ENCODE measurements around the gene VSTM4.

VSTM4 gene

DNA sequence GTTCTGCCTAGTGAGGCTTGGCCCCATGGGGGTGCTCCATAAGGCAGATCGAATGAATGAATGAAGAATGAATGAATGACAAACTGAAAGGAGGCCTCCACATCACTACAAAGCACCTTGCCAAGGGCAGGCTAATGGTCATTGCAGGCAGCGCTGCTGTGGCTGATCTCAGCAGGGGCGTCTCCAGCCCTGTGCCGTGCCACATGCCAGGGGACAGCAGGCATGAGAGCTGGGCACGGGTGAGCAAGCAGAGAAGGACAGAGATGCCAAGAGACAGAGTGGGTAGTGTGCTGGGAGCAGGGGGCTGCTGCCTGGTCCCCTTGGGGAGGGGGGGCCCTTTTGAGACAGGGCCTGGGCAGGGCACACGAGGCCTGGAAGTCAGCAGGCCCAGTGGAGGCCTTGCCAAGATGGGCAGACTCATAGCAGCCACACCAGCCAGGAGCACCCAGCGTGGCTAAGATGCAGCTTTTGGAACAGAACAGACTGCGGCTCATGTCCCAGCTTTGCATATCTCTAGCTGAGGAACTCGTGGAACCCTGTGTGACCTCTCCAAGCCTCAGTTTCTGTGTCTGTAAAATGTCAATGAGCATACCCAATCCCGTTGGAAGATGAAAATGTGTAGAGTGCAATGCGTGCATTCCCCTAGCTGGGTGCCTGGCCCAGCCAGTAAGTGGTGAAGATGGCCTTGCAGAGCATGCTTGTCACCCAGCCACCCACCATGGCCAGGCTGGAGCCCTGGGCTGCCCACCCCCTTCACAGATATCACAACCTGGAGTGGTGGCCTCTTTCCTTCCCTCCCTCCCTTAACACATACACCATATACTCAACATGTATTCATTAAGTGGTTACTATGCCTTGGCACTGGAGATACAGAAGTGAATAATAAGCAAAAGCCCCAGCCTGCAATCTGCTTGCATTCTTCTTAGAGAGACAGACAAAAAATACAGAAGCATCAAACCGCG is 114.6 kb downstream of the VSTM4 start:
- no peak for DNase-seq

DNA sequence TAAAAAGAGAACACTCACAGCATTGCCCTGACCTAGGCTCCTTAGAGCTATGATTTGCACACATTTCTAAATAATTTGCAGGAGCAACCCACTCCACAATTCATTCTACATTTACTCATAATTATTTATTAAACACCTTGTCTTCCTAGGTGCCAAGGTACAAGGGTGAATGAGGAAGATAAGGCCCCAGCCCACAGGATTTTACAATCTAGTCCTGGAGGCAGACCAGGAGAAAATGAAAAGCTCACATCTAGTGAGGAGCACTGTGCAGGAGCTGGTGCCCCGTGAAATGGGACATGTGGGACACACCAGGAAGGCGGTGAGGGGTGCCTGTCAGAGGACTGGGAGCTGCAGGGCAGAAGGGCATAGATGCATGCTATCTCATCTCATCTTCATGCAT is 116.0 kb downstream of the VSTM4 start:
- DNase-seq = no peak

DNA sequence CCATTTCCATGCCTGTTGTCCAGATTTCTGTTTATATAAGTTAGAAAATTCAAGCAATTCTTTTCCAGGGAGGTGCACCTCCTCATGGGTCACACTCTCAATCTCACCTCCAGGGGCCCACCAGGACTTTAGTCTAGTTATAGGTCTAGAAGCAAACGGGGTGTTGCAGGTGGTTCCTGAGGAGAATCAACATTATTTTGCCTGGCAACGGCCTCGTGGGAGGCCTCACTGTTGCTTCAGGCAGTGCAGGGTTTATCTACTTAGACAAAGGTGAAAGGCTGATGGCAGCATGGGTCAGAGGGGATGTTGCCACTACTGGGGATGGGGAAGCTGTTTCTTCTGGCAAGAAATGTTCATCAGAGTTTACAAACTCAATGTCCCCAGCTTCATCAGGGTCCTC is 119.0 kb downstream of the VSTM4 start:
- no peak for DNase-seq

DNA sequence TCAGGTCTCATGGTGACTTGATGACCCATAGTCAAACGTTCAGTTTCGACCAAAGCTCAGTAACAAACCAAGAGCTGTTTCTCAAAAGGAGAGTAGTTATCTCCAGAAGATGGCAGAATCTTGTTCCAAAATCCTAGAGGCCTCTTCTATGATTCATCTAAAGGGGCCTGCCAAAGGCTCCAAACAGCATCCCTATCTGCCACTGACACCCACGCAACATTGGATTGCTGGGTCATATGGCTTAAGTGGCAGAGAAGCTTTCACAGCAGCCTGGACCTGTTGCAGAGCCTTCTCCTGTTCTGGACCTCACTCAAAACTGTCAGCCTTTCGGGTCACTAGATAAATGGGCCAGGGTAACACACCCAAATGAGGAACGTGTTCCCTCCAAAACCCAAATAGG is 121.7 kb downstream of the VSTM4 start:
- DNase-seq = no peak

- DNase-seq = no peak
Measured at GRCh38 chr10:48990226-48990625, 125.1 kb downstream of the VSTM4 start.

DNA sequence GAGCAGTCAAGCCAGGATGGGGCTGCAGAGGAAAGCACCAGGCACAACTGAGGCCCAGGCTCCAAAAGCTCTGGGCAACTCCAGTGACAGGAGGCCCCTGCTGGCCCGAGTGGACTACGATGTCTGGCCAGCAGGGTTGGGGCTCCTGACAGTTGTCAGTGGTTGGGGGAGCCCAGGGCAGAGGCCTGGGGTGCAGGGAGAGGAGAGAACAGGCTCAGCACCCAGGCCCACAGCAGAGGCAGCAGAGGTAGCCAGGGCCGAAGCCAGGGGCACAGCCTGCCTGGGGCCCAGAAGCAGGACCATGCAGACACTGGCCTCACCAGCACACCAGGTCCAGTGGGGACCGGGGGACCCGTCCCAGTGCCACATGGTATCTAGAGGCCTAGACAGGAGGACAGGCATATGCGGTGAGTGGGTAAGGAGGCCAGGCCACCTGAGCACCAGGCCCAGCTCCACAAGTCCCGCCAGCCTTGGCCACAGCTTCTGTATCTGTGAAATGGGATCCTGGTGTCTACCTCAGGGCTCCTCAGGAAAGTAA is 129.6 kb downstream of the VSTM4 start:
- DNase-seq = no peak

DNA sequence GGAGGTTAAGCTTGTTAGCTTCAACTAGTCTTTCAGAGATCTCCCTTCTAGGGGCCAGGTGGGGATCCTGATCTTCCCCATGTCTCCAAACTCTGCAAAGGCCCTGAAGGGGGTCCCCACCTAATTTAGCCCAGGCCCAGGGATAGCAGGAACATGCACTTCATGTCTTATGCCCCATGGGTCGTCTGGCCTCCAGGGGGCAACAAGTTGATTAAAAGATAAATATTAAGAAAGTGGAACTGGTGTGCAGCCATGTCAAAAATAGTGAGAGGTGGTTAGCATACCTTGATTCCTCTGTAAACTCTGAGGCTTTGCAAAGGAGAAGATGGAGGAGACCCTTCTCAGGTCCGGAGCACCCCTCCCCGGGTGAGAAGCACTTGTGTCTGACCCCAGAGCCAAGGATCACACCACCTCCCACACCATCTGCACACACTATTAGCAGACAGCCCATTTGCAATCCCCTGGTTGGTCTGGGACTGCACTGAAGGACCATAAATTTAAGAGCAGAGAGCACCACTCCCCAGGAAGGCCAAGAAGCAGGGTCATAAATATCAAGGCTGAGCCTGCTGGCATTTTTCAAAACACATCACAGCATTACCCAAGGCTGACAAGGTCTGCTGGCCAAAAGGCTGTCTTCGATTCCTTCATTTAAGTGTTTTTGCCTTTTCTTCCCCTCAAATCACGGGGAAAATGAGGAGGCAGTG is 131.5 kb downstream of the VSTM4 start:
- no peak for DNase-seq

GRCh38 chr10:48982584-48982983 is 132.7 kb downstream of the VSTM4 start:
- no peak for DNase-seq

DNA sequence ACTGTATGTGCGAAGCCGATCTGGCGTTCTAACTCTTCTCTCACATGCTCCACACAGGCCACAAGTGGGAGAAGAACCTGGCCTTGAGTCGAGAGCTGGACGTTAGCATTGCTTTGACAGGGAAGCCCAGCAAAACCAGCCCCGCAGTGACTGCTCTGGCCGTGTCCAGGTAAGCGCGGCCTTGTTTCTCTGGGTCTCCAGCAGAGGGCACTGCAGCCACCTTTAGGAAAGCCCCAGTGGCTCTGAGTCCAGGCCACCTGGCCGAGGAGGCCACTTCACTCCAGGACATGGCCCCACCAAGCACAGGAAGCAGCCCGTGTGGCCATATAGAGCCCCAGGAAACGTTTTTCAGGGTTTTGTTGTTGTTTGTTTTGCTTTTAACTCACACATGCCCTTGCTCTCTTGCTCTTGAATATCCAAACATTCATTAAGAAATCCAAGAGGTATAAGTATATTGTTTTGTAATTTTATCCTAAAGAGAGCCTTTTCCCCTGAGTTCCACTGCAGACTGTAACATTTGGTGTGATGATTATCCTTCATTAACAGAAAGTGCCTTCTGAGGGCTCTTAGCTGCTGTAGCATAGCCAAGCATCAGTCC is 133.9 kb downstream of the VSTM4 start:
- peak; percentile 65 for DNase-seq

DNA sequence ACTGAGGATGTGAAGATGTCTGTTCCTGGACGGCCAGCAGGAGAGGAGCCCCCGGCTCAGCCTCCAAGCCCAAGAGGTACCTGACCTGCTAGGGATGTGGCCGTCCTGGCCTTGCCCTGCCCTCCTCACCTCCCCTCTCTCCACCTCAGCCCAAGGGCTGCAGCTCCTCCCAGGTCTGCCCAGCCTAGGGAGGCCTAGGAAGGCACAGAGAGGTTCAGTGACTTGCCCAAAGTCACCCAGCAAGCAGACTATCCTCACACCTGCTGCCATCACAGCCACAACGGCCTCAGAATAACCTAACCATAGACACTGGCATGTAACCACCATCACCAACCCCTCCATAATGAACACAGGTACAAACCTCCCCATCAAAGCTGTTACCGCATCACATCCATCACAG is 137.0 kb downstream of the VSTM4 start:
- no peak for DNase-seq

- no peak for DNase-seq
Measured at GRCh38 chr10:48976196-48976595, 139.1 kb downstream of the VSTM4 start.

GRCh38 chr10:48974510-48975156 is 140.7 kb downstream of the VSTM4 start:
- no peak for DNase-seq

GRCh38 chr10:48973065-48973464 is 142.3 kb downstream of the VSTM4 start:
- DNase-seq = no peak

- no peak for DNase-seq
Measured at GRCh38 chr10:48970654-48971053, 144.7 kb downstream of the VSTM4 start.

DNA sequence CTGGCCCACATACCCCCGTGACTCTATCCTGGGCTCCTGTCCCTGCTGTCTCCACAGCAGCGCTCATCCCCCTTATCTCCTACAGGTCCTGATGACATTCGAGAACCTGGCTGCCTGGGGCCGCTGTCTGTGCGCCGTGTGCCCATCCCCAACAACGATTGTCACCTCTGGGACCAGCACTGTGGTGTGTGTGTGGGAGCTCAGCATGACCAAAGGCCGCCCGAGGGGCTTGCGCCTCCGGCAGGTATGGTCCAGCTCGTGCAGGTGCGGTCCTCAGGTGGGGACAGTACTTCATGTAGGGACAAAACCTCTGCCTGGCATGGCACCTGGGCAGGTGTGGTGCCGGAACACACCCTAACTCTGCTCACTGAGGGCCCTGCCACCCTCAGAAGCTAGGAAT is 145.3 kb downstream of the VSTM4 start:
- DNase-seq = no peak

DNA sequence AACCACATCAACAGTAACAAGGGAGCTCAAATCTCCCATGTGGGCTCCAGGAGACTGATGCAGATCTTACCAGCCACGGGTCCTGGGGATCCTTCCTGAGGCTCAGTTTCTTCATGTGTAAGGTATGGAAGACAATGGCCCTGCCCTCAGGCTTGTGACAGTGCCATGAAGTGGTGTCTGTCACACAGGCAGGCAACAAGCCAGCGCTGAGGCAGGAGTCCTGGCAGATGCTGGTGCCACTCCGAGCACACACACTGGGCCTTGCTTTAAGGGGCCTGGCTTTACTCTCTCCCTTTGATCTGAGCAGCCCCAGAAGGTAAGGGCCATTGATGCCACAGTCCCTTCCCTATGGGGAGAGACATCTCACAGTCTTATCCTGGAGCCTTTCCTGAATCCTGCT is 147.3 kb downstream of the VSTM4 start:
- no peak for DNase-seq

DNA sequence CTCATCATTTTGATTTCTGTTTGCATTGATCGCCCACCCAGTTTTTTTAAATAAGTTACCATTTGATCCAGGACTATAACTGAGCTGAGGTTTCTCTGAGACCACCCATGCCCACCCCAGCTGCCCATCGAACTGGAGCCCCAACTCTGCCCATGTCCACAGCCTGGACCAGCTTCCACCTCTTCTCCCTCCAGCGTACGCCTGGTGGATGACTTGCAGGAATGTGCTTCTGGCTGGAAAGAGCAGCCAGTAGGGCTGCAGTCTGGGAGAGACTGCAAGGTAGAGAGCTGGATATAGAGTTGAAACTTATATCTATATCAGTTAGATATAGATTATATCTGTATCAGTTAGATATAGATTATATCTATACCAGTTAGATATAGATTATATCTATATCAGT is 149.9 kb downstream of the VSTM4 start:
- no peak for DNase-seq
